GM21390 (cell line): ENCODE measurements around the gene FSD1L.
A peak's percentile ranks its signal among the peaks of the same experiment; 100 is the strongest.

Experiments used
- ATAC-seq: cut with Tn5 transposase; IDR thresholded peaks from one replicate; pipeline ENCODE4 v1.9.1; 2021; ENCODE audit not compliant: unreplicated experiment

Gene FSD1L

GRCh38 chr9:105447814-105448812 lies at the start of gene FSD1L:
Gene FSD1L, plus strand, starts transcription at chr9:105448034. Its CDS starts 187 bp downstream, at chr9:105448221.
- ATAC-seq: peak; percentile 92

GRCh38 chr9:105399117-105399516 lies 48.7 kb upstream of the FSD1L start:
- ATAC-seq: no peak

GRCh38 chr9:105401651-105402050 lies 46.2 kb upstream of the FSD1L start:
- no peak for ATAC-seq

GRCh38 chr9:105403552-105404248 lies 44.1 kb upstream of the FSD1L start:
- ATAC-seq: no peak

- ATAC-seq: peak; percentile 92
Measured at GRCh38 chr9:105405514-105406131, 42.2 kb upstream of the FSD1L start.

- no peak for ATAC-seq
Measured at GRCh38 chr9:105406369-105406768, 41.5 kb upstream of the FSD1L start.

- ATAC-seq: no peak
Measured at GRCh38 chr9:105413525-105413924, 34.3 kb upstream of the FSD1L start.

GRCh38 chr9:105414947-105415661 lies 32.7 kb upstream of the FSD1L start:
- peak; percentile 69 for ATAC-seq

- ATAC-seq: no peak
Measured at GRCh38 chr9:105415662-105415980, 32.2 kb upstream of the FSD1L start.

GRCh38 chr9:105416840-105417239 lies 31.0 kb upstream of the FSD1L start:
- ATAC-seq: peak; percentile 82

- ATAC-seq: no peak
Measured at GRCh38 chr9:105418588-105419500, 29.0 kb upstream of the FSD1L start.

- no peak for ATAC-seq
Measured at GRCh38 chr9:105419816-105420597, 27.8 kb upstream of the FSD1L start.

GRCh38 chr9:105421154-105421553 lies 26.7 kb upstream of the FSD1L start:
- no peak for ATAC-seq

GRCh38 chr9:105421864-105422263 lies 26.0 kb upstream of the FSD1L start:
- no peak for ATAC-seq

GRCh38 chr9:105425816-105426433 lies 21.9 kb upstream of the FSD1L start:
- ATAC-seq: peak; percentile 78

GRCh38 chr9:105426657-105427056 lies 21.2 kb upstream of the FSD1L start:
- ATAC-seq: no peak

- ATAC-seq: no peak
Measured at GRCh38 chr9:105431424-105432246, 16.2 kb upstream of the FSD1L start.
